ACC112 (cell line): ENCODE measurements around the gene NGEF.

ENCODE experiments used
- H2AFZ ChIP-seq: fragments of 200-600 bp; sonication (generic); one replicate; pipeline ENCODE4 v1.6.0; 2017; ENCODE audit warnings: antibody characterized with exemption, low read length; ENCODE audit not compliant: unreplicated experiment
- H3K27ac ChIP-seq: fragments of 200-600 bp; sonication (generic); 2 replicates; pipeline ENCODE4 v1.5.1; 2014; ENCODE audit warnings: low read depth, mild to moderate bottlenecking, antibody characterized with exemption, low read length, moderate library complexity
- H3K27me3 ChIP-seq: fragments of 200-600 bp; sonication (generic); 2 replicates; pipeline ENCODE4 v1.6.1; 2014; ENCODE audit warnings: mild to moderate bottlenecking, antibody characterized with exemption, low read length, moderate library complexity, mixed read lengths; ENCODE audit not compliant: insufficient read depth
- H3K36me3 ChIP-seq: fragments of 200-600 bp; sonication (generic); 2 replicates; pipeline ENCODE4 v1.6.1; 2016; ENCODE audit warnings: mild to moderate bottlenecking, antibody characterized with exemption, low read length, moderate library complexity, mixed read lengths; ENCODE audit not compliant: insufficient read depth
- H3K4me1 ChIP-seq: fragments of 200-600 bp; sonication (generic); one replicate; pipeline ENCODE4 v1.6.1; 2016; ENCODE audit warnings: low read length, mixed read lengths; ENCODE audit not compliant: insufficient read depth, unreplicated experiment, control insufficient read depth
- H3K4me3 ChIP-seq: fragments of 200-600 bp; sonication (generic); 2 replicates; pipeline ENCODE4 v1.5.1; 2014; ENCODE audit warnings: mild to moderate bottlenecking, low read depth, low read length
- H3K79me2 ChIP-seq: fragments of 200-600 bp; sonication (generic); one replicate; pipeline ENCODE4 v1.6.0; 2016; ENCODE audit warnings: low read length; ENCODE audit not compliant: control insufficient read depth, unreplicated experiment, insufficient read depth

The NGEF gene

DNA sequence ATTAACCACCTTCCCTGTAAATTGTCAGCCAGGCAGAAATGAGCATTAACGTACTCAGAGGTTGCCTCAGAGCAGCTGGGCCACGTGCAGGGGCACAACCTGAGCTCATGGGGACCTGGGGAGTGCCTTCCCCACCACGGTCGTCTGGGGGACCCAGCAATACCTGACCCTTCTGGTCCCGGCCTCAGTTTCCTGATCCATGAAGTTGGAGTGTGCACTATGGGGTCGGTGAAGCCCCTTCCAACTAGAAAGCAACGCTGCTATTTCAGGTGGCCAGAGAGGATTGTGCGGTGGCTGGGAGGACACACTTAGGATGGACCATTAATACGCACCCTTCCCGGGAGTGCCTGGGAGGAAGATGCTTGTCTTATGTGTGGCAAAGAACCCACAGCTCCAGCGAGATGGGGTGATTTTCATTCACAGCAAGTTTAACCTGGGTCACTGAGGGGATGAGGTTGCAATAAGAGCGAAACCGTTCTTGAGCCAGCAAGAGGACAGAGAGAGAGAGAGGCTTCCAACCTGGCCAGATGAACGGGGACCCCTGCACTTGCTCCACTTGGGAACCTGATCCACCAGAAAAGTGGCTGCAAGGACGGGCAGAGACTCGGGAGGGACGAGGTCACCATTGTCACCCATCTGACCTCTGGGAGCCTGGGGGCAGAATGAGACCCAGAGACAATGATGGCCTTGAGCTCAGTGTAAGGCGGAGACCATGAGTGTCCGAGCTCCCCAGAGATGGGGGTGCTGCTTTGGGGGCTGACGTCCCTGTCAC is 36.2 kb downstream of the NGEF start:
- no peaks in the 10 kb centered on the region; the same call in 1 of the 2 replicates for H3K27me3 ChIP-seq
- H2AFZ ChIP-seq, result no peak overlapping the region
- peaks cover 16% of the 10 kb centered on the region for H3K4me1 ChIP-seq
- no peak overlapping the region for H3K27ac ChIP-seq
- H3K79me2 ChIP-seq, result no peaks in the 10 kb centered on the region
- no peaks in the 10 kb centered on the region for H3K36me3 ChIP-seq
- H3K4me3 ChIP-seq, result no peak overlapping the region

DNA sequence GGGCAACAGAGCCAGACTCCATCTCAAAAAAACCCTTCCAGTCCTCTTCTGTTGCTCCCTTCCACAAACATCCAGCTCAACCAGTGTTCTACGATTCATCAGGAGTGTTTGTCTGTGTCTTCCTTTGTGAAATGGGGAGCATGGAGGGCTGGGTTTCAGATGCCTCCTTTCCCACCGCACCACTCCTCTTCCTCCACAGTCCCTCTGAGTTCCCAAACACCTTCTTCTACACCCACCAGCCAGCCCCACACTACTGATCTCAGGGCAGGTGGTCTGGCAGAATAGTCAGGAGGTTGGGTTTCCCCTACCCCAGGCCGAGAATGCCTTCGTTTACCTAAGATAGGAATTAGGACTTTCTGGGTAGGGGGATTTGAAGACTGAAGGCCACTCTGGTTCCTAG is 36.9 kb downstream of the NGEF start:
- Histone ChIP-seq H3K4me3 (no peak overlapping the region), H3K27ac (no peak overlapping the region), H3K4me1 (peaks cover 16% of the 10 kb centered on the region), H3K36me3 (no peaks in the 10 kb centered on the region), H3K27me3 (no peaks in the 10 kb centered on the region; the same call in 1 of the 2 replicates), H2AFZ (no peak overlapping the region), H3K79me2 (no peaks in the 10 kb centered on the region)

DNA sequence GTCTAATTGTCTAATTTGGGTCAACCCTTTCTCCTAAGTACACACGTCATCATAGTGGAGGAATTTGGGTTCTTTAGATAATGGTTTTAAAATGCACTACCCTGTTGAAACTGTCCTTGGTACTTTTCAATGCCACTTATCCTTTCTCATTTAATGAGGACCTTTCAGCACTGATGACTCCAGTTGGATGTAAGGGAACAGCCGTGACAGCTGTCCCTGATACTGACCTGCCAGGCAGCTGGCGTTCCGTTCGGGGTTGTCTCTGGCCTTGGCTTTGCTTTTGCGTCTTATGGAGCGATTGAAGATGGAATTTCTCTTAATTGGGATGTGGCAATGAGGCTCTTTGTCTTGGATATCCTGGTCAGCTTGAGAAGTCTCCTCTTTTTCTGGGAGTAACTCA is 38.7 kb downstream of the NGEF start:
- Histone ChIP-seq H3K27me3 (no peaks in the 10 kb centered on the region; the same call in 1 of the 2 replicates), H3K4me3 (no peak overlapping the region), H3K27ac (no peak overlapping the region), H3K79me2 (no peaks in the 10 kb centered on the region), H3K4me1 (peaks cover under 1% of the 10 kb centered on the region), H3K36me3 (no peaks in the 10 kb centered on the region), H2AFZ (no peak overlapping the region)

DNA sequence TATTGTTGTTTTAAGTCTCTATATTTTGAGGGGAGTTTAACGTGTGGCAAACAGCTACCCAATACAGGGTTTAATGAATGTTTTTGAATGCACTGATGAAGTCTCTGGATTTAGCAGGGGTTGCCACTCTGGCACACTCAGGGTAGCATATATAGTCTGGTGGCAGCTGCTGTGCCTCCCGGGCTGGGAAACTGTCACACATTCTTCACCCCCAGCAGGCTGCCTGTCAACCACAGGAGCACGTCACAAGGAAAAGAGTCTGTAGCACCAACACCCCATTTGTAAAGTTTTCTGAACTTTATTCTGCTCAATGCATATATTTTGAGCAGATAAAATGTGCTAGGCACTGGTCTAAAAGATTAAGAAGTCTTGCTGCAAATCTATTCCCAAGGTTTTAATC is 39.3 kb downstream of the NGEF start:
- H3K79me2 ChIP-seq, result no peaks in the 10 kb centered on the region
- no peaks in the 10 kb centered on the region for H3K4me1 ChIP-seq
- H3K27ac ChIP-seq, result no peak overlapping the region
- H3K36me3 ChIP-seq, result no peaks in the 10 kb centered on the region
- no peak overlapping the region for H2AFZ ChIP-seq
- no peak overlapping the region for H3K4me3 ChIP-seq
- H3K27me3 ChIP-seq, result no peaks in the 10 kb centered on the region; the same call in 1 of the 2 replicates

DNA sequence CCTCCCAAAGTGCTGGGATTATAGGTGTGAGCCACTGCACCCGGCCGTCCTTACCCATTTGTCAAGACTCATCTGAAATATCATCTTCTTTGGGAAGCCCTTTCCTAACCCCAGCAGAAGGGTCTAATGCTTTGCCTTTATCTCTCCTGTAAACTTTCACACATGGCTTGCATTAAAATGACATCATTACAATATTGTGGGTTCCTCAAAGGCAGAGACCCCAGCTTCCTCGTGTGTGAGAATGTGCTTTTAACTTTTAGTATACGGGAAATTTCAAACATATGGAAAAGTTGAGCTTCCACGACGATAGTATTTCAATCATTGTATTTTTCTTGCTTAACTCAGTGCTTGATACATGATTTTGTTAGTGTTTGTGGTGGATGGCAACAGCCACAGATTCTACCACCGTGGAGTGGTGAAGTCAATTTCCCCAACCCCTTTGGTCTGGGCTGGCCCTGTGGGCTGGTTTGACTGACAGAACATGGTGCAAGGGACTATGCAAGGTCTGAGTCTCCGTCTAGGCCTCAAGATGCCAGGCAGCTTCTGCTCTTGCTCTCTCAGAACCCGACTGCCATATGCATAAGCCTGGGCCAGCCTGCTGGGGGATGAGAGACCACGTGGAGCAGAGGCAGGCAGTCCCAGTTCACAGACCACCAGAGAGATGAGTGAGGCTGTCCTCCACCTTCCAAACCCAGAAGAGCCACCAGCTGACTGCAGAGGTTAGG is 39.9 kb downstream of the NGEF start:
- Histone ChIP-seq H3K36me3 (no peaks in the 10 kb centered on the region), H3K4me3 (no peak overlapping the region), H3K4me1 (no peaks in the 10 kb centered on the region), H3K79me2 (no peaks in the 10 kb centered on the region), H2AFZ (no peak overlapping the region), H3K27ac (no peak overlapping the region), H3K27me3 (no peaks in the 10 kb centered on the region; the same call in 1 of the 2 replicates)

DNA sequence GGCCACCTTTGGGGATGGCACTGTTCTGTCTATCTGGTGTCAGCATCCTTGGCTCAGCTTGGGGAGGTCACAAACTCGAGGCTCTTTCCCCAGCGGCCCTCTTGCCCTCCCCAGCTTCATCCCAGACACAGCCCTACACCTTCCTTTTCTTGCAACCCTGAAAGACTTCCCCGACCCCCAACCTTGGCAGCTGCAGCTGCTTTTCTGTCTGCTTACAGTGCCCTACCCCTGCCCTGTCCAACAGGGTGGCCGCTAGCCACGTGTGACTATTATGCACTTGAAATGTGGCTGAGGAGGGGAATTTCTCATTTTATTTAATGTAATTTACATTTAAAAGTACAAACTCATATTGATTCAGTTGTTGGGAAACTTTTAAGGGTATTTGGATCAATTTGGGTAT is 41.3 kb downstream of the NGEF start:
- H3K27me3 ChIP-seq, result no peaks in the 10 kb centered on the region; the same call in 1 of the 2 replicates
- H3K4me3 ChIP-seq, result no peak overlapping the region
- H3K4me1 ChIP-seq, result no peaks in the 10 kb centered on the region
- H3K36me3 ChIP-seq, result no peaks in the 10 kb centered on the region
- H2AFZ ChIP-seq, result no peak overlapping the region
- H3K27ac ChIP-seq, result no peak overlapping the region
- no peaks in the 10 kb centered on the region for H3K79me2 ChIP-seq

DNA sequence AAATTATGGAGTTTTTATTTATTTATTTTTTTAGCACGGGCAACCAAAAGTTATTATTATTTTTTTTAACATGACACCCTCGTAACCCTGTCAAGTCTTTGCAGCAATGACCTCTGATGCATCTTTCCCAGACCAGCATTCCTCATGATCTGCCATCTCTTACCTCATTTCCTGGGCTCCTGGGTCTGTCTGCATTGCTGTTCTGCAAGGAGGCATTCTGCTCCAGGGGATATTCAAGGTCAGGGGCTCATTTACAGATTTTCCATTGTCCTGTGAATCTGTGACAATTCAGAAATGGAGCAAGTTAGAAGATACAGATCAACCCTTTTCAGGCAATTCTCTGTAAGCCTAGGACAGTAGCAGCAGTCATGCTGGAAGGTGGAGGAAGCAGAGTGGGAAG is 43.0 kb downstream of the NGEF start:
- Histone ChIP-seq H3K36me3 (no peaks in the 10 kb centered on the region), H2AFZ (no peak overlapping the region), H3K27ac (no peak overlapping the region), H3K4me1 (no peaks in the 10 kb centered on the region), H3K4me3 (no peak overlapping the region), H3K27me3 (peaks cover 12% of the 10 kb centered on the region), H3K79me2 (no peaks in the 10 kb centered on the region)

DNA sequence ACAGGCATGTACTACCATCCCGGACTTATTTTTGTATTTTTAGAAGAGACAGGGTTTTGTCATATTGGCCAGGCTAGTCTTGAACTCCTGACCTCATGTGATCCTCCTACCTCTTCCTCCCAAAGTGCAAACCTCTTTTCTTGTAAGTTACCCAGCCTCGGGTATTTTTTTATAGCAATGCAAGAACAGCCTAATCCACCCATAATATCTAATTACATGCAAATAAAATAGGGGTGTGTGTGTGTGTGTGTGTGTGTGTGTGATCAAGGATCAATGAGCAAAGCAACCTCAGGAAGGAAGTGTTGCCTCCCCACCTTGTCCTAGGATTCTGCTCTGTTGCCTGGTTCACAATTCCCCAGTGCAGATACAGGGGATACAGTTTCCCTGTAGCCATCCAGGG is 45.6 kb downstream of the NGEF start:
- H3K27me3 ChIP-seq, result peaks cover 19% of the 10 kb centered on the region
- no peak overlapping the region for H3K27ac ChIP-seq
- H3K4me1 ChIP-seq, result no peaks in the 10 kb centered on the region
- H3K79me2 ChIP-seq, result no peaks in the 10 kb centered on the region
- H3K4me3 ChIP-seq, result no peak overlapping the region
- no peak overlapping the region for H2AFZ ChIP-seq
- H3K36me3 ChIP-seq, result no peaks in the 10 kb centered on the region

DNA sequence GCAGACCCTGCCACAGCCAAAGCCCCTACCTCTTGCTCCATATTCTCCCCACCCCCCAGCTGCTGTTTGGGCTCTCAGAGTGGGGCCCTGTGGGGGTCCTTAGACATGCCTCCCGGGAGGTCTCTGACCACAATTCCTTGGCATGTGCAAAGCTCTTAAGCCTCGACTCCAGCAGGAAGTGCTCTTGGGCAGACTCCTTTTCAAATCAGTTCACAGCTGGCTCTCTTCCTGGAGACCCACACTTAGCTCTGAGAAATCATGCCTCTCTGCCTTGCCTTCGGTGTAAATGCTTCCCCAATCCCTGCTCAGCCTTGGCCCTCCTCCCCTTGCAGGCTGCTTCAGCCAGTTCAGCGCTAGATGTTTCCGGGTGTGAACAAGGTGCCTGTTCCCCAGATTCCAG is 46.9 kb downstream of the NGEF start:
- Histone ChIP-seq H3K27ac (no peak overlapping the region), H3K36me3 (no peaks in the 10 kb centered on the region)

DNA sequence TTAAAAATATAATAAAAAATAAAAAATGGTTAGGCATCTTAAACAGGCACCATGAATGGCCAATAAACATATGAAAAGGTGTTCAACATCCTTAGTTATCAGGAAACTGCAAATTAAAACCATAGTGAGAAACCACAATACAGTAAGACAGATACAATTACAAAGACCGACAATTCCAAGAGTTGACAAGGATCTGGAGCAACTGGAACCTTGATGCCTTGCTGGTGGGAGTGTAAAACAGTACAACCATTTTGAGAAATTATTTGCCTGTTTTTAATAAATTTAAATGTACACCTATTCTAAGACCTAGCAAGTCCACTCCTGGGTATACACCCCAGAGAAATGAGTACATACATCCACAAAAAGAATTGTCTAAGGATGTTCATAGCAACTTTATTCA is 49.1 kb downstream of the NGEF start:
- no peaks in the 10 kb centered on the region for H3K4me1 ChIP-seq
- H3K36me3 ChIP-seq, result no peaks in the 10 kb centered on the region
- H3K79me2 ChIP-seq, result no peaks in the 10 kb centered on the region
- H2AFZ ChIP-seq, result no peak overlapping the region
- H3K4me3 ChIP-seq, result no peak overlapping the region
- peaks cover 19% of the 10 kb centered on the region for H3K27me3 ChIP-seq
- H3K27ac ChIP-seq, result no peak overlapping the region

More for the DNA sequence above, 46.9 kb downstream of the NGEF start:
- Histone ChIP-seq H2AFZ (no peak overlapping the region), H3K4me3 (no peak overlapping the region), H3K4me1 (no peaks in the 10 kb centered on the region), H3K27me3 (peaks cover 19% of the 10 kb centered on the region), H3K79me2 (no peaks in the 10 kb centered on the region)

DNA sequence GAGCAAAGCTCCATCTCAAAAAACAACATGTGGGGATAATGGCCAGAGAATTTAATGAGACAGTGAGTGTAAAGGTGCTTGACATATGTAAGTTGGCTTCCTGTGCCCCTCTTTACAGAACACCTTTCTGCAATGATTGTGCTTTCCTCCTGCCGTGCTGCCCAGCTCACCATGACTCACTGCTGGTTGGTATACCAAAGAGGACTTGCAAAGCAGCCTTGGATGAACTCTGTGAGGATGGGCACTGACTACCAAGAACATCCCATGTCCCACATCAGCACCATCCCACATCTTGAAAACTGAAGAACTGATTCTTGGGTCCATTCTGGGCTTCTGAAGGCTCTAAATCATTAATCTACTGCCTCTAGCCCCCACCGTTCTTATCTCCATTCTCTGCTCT is 52.2 kb downstream of the NGEF start:
- Histone ChIP-seq H2AFZ (no peak overlapping the region), H3K27me3 (peaks cover 15% of the 10 kb centered on the region), H3K4me3 (no peak overlapping the region), H3K4me1 (no peaks in the 10 kb centered on the region), H3K79me2 (no peaks in the 10 kb centered on the region), H3K27ac (no peak overlapping the region), H3K36me3 (no peaks in the 10 kb centered on the region)
